Hematopoietic multipotent progenitor cell treated with erythropoietin and hydrocortisone succinate and interleukin-3 and kit ligand, for 17 days (in vitro differentiated cells): ENCODE data around the gene TPM4.

Source experiments
- DNase-seq: peaks from one replicate; pipeline ENCODE4 v3.0.0-alpha.2; 2015; ENCODE audit warnings: low spot score

TPM4 gene

GRCh38 chr19:16041991-16042386 lies 34.3 kb upstream of the TPM4 start:
- no peak for DNase-seq

DNA sequence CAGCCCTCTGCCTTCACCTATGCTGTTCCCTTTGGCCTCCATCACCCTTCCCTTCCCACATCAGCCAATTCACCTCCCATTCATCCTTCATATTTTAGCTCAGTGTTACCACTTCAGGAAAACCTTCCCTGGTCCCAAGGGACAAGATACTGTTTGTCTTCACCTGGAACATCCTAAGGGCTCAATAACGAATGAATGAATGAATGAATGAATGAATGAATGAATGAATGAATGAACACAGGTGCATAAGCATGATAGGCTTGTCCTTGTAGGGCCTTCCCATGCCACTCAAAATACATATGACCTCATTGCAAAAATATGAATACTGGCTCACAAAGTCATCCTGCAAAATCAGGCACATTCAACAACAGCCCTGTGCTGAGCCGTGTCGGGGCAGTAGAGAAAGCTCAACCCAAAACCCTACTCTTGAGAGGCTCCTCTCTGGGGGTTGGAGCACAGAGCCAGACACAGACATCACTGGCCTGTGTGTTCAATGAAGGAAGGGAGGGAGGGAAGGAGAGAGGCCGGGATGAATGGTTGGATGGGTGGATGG lies 33.7 kb upstream of the TPM4 start:
- DNase-seq = no peak

DNA sequence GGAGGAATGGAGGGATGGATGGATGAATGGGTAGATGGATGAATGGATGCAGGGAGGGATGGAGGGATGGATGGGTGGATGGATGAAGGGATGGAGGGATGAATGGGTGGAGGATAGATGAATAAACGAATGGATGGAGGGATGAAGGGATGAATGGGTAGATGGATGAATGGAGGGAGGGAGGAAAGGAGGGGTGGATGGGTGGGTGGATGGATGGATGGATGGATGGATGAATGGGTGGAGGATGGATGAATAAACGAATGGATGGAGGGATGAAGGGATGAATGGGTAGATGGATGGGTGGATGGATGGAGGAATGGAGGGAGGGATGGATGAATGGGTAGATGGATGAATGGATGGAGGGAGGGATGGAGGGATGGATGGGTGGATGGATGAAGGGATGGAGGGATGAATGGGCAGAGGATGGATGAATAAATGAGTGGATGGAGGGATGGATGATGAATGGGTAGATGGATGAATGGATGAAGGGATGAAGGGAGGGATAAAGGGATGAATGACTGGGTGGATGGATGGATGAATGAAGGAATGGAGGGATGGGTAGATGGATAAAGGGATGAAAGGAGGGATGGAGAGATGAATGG lies 33.0 kb upstream of the TPM4 start:
- DNase-seq = no peak

GRCh38 chr19:16044746-16045145 lies 31.5 kb upstream of the TPM4 start:
- no peak for DNase-seq

DNA sequence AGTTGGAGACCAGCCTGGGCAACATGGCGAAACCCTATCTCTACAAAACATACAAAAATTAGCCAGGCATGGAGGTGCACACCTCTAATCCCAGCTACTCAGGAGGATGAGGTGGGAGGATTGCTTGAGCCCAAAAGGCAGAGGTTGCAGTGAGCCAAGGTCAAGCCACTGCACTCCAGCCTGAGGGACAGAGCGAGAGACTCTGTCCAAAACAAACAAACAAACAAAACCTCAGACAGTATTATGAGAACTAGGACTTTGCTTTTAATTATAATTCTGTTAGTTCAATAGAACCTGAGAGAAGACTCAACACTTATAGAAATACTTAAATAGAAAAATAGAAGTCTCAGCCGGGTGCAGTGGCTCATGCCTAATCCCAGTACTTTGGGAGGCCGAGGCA lies 31.1 kb upstream of the TPM4 start:
- no peak for DNase-seq

DNA sequence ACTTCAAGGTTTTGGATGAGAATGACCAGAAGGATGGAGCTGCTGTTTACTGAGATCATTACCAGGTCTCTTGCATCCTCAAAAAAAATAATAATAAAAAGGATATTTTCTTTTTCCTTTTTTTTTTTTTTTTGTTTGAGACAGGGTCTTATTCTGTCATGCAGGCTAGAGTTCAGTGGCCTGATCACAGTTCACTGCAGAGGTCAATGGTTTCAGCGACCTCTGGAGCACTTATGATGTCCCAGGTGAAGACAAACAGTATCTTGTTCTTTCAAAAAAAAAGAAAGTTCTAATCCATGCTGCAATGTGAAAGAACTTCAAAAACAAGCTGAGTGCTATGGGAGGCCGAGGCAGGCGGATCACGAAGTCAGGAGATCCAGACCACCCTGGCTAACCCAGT lies 30.4 kb upstream of the TPM4 start:
- no peak for DNase-seq

- no peak for DNase-seq
Observed at GRCh38 chr19:16048583-16048982, 27.7 kb upstream of the TPM4 start.

DNA sequence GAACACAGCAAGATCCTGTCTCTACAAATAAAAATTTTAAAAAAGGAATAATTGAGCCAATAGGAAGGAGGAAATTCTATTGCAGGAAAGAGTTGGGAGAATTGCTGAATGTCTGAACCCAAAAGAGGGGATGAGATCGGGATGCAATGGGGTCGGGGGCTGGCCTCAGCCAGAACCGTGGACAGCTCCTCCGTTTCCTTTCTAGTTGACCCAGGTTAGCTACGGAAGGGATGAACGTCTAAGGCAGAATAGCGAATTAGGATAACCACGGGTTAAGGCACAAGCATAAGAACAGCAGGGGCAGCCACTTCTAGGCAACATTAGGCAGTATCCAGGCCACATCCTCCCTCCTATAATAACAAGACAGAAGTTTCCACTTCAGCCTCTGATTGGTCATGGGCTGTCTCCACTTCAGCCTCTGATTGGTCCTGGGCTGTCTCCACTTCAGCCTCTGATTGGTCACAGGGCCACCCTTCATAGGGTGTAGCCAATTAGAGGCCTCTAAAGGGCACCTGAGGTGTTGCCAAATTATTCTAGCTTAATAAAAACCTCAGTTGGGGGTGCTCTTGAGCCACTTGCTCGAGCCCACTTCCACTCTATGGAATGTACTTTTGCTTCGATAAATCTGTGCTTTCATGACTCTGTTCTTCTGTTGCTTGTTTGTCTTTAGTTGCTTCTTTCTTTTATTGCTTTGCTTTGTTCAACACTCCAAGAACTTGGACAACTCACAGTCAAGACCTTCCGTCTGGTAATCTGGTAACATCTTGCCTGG lies 24.9 kb upstream of the TPM4 start:
- DNase-seq = peak; percentile 10

DNA sequence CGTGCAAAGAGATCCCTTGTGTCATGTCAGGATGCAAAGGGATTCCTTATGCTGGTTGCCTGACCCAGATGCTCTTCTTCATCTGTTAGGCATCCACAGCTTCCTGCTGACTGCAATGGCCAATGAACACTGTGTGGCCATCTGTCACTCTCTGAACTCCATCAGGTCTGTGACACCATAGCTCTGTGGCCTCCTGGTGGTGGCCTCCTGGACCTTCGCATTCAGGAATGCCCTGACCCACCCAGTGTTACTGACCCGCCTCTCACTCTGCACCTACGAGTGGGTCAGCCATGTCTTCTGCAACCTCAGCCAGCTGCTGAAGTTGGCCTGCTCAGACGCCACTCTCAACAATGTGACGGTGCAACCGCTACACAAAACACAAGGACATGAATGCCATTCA lies 23.9 kb upstream of the TPM4 start:
- DNase-seq = no peak

DNA sequence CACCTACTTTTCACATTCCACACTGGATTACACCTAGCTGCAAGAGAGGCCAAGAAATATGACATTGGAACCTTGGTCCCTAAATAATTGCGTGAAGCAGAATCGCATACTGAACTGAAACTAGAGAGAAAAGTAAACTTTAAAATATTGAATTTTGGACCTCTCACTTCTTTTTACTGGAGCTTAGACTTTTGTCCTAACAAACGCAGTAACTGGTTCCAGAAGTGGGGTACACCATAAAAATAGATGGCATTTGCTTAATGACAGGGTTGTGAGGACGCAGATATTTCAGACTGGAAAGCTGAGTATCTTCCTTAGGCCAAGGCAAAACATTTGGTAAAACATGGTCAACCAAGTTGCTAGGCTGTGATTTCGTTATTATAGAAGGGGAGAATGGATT lies 19.2 kb upstream of the TPM4 start:
- DNase-seq = no peak

- no peak for DNase-seq
Observed at GRCh38 chr19:16060294-16060693, 16.0 kb upstream of the TPM4 start.

DNA sequence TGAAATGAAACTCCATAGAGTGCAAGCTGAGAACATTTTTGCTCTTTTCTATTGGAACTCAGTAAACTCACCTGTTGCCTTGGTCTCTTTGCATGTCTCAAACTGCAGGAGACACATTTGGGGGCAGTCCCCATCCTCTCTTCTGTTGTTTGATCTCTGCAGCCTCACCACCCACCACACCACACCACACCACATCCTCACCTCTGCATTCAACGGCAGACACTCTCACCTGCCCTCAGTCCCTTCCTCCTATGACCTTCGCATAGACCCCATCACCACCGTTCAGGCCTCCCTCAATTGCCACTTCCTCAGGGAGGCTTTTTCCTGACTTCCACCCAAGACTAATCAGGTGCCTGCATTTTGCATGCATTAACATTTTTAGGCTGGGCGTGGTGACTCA lies 14.4 kb upstream of the TPM4 start:
- no peak for DNase-seq

DNA sequence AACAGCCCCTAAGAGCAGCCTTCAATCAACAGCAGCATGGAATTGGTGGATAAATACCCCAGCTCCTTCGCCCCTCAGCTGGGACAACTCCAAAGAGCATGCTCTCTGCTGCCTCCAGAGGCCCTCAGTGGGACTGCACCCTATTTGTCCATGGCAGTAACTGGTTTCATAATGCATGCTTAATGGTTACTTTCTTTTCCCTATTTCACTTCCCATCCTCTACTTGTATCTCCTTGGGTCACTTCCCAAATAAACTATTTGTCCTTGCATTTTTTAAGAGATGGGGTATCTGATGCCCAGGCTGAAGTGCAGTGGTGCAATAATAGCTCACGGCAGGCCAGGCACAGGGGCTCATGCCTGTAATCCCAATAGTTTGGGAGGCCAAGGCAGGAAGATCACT lies 13.5 kb upstream of the TPM4 start:
- peak; percentile 58 for DNase-seq

DNA sequence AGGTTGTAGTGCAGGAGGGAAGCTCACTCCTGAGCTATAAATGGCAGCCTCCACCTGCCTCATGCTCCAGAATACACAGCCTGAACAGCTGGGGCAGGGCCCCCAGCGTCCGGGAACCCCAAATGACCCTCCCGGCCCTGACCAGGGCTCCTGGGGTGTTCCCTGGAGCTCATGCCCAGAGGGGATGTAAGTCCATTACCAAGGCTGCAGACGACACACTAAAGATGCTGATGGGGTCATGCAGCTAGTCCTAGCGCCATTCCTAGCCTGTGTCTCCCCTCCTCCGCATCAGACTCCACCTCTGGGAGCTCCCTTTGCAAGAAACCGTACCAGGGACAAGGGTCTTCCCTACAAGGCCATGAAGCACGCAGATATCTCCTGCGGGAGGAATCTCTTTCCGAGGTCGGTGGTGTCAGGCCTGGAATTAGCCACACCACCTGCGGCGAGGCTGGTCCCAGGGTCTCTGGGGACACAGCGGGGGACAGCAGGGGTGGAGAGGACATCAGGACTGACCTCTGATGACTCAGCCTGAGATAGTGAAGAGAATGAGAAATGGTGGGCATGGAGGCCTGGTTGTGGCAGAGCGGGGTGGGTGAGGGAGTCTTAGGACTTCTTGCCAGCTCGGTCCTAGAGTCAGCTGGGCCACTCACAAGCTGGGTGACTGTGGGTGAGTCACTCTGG lies 11.9 kb upstream of the TPM4 start:
- no peak for DNase-seq

DNA sequence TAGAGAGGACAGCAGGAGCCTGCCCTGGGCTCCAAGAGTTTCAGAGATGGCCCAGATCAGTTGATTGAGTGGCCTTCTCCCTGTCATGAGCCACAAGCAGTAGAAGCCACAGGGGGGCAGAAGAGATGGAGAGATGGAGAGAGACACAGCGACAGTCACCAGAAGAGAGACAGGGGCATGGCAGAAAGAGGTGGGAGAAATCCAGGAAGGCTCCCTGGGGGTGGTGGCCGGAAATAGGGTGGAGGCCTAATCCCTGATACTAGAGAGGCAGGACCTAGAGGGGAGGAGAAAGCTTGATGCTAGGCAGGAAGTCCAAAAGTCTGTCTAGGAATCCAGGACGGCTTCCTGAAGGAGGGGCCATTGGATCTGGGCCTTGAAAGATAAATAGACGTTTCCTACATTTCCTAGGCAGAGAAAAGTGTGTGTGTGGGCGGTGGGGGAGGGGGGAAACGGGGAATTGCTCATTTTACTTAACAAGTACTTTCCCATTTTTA lies 9.6 kb upstream of the TPM4 start:
- DNase-seq = peak; percentile 15

GRCh38 chr19:16067205-16067938 lies 8.9 kb upstream of the TPM4 start:
- no peak for DNase-seq

GRCh38 chr19:16068696-16069259 lies 7.5 kb upstream of the TPM4 start:
- DNase-seq = no peak

DNA sequence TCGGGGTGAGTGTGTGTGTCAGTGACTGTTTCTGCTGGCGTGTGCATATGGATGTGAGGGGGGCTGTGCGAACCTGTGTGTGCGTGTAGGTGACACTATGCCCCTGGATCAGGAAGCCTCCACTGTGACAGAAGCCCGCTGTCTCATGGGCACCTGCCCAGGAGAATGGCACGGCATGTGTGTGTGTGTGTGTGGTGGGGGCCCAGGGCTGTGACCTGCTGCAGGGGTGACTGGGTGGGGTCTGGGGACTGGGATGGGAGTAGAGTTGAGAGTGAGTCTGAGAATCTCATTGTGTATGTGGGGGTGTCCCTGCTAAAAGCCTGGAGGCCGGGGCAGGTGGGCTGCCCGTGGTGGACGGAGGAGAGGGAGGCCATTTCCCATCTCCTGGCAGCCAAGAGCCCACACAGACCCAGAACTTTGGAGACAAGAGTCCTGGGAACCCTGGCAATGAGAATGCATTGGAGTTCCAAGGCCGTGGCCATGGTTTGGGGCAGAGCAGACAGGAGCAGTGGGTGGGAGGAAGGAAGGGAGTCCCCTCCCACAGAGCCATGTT lies 6.4 kb upstream of the TPM4 start:
- no peak for DNase-seq

DNA sequence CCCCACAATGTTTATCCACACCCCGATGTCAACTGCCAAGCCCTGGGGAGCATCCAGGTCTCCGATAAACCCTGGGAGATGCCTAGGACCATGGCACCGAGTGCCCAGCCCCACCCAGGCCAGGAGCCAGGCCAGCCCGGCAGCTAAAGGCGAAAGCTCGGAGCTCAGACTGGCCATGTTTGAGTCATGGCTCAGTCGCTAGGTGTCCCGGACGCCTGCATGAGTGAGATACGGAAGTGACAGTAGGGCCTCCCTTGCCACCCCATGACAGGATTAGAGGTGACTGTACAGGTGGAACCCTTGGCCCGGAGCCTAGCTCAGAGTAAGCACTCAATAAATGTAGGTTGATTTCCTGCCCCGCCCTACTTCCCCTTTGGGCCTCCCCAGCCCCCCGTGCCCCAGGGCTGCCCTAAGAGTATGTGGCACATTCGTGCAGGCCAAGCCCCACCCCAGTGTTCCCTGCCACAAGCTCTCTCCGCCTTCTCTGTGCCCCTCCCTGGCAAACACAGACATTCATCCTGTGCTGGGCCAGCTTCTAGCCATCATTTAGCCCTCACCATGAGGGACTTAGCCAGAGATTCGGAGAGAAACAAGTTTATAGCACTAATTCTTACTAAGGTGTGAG lies 5.8 kb upstream of the TPM4 start:
- peak; percentile 42 for DNase-seq

DNA sequence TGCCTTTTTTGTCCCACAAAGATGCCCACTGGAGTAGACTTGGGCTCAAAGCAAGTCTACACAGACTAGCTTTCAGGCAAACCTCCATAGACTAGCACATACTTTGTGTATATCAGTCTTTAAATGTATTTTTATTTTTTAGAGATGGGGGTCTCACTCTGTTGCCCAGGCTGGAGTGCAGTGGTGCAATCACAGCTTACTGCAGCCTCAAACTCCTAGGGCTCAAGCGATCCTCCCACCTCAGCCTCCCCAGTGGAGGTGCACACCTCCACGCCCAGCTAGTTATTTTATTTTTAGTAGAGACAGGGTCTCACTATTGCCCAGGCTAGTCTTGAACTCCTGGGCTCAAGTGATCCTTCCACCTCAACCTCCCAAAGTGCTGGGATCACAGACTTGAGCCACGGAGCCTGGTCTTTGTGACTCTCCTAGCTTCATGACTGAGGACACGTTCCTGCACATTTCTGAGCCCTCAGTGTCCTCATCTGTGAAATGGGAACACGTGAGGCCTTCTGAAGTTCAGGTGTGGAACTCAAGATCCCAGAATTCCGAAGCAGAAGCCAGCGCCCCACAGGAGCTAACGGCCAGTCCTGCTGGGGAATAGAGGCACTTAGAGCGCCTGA lies 5.1 kb upstream of the TPM4 start:
- no peak for DNase-seq

DNA sequence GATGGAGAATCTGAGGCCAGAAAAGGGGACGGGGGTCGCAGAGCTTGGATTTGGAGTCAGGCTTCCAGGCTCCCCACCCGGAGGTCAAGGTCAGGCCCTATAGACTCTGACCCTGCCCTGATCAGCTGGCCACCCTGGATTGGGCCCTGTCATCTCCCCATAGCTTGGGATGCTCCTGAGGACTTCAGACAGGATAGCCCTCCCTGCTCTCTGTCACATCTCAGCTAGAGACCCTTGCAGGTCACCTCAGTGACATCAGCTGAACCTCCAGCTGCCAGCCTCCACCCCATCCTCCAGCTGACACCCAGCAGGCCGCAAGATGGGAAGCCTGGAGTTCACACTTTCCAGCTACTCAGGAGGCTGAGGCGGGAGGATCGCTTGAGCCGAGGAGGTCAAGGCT lies 2.8 kb upstream of the TPM4 start:
- DNase-seq = no peak
